Natural killer cell (primary cell): ENCODE data around the gene G6PD. TPM values are rescaled to one million over a fixed set of nuclear protein-coding genes. Genes with fewer than 3 reads are reported as not detected.

ENCODE experiments used
- ATAC-seq, 3 donors: fragments of 150-1000 bp in 2 of 3; fragments of 200-7000 bp in 1 of 3; cut with Tn5 transposase; 1 replicate in 1 of 3; 2 replicates in 2 of 3; pipeline ENCODE4 v1.10.0; 2021; ENCODE audit warnings: mild to moderate bottlenecking in 2 of 3, moderate library complexity in 2 of 3
- DNase-seq, 2 donors: peaks; one replicate each; pipeline versions ENCODE4 v3.0.0 to v3.0.0-alpha.2; 2013 to 2021; ENCODE audit warnings: mixed read lengths in 1 of 2
- H3K27ac ChIP-seq: one replicate; pipeline ENCODE4 v1.5.1; 2013; ENCODE audit warnings: mild to moderate bottlenecking, low read length
- H3K27me3 ChIP-seq: one replicate; pipeline ENCODE4 v1.6.1; 2013; ENCODE audit warnings: low read length; ENCODE audit not compliant: control insufficient read depth, insufficient read depth
- H3K36me3 ChIP-seq: one replicate; pipeline ENCODE4 v1.6.1; 2013; ENCODE audit warnings: low read length; ENCODE audit not compliant: control insufficient read depth, insufficient read depth
- H3K4me1 ChIP-seq: one replicate; pipeline ENCODE4 v1.6.1; 2013; ENCODE audit warnings: low read length; ENCODE audit not compliant: control insufficient read depth, insufficient read depth
- H3K4me3 ChIP-seq: one replicate; pipeline ENCODE4 v1.5.1; 2013; ENCODE audit warnings: low read length
- H3K9me3 ChIP-seq: one replicate; pipeline ENCODE4 v1.6.1; 2013; ENCODE audit warnings: low read length; ENCODE audit not compliant: control insufficient read depth, insufficient read depth
- H3K27ac Mint-ChIP-seq, 2 donors: one replicate each; pipeline ENCODE4 v1.8.0; 2022; ENCODE audit warnings: mild to moderate bottlenecking in 2 of 2, mixed read lengths in 2 of 2, moderate library complexity in 1 of 2
- H3K27me3 Mint-ChIP-seq, 2 donors: one replicate each; pipeline ENCODE4 v1.8.0; 2022; ENCODE audit warnings: low read depth in 2 of 2, mixed read lengths in 2 of 2
- H3K36me3 Mint-ChIP-seq: one replicate; pipeline ENCODE4 v1.8.0; 2022; ENCODE audit warnings: mixed read lengths
- H3K4me1 Mint-ChIP-seq, 2 donors: one replicate each; pipeline ENCODE4 v1.8.0; 2022; ENCODE audit warnings: mixed read lengths in 2 of 2
- H3K4me3 Mint-ChIP-seq: one replicate; pipeline ENCODE4 v1.8.0; 2022; ENCODE audit warnings: mild to moderate bottlenecking, moderate library complexity, mixed read lengths
- H3K9me3 Mint-ChIP-seq, 2 donors: one replicate each; pipeline ENCODE4 v1.8.0; 2022; ENCODE audit warnings: mixed read lengths in 2 of 2
- WGBS: methylation state at CpG from one replicate; pipeline ENCODE4 v1.1.7; 2013; ENCODE audit warnings: missing lambda C conversion rate; ENCODE audit not compliant: insufficient coverage; 5-methylcytosine and 5-hydroxymethylcytosine counted together
- intact Hi-C: fragments of 100-400 bp; cut with micrococcal nuclease; formaldehyde crosslinking; loops from one replicate; pipeline ENCODE4 v1.14.2; 2022
- total RNA-seq, 4 donors: library from RNA; stranded (reverse); fragments of 120-200 nt in 1 of 4; gene quantifications; one replicate each; pipeline versions ENCODE4 v1.2.3 to v1.2.4, GENCODE V29; 2013 to 2022
- TF ChIP-seq, protein P1 (sequence below): fragments of 200-600 bp; IDR thresholded peaks from one replicate; pipeline ENCODE4 v1.8.0; 2022; ENCODE audit warnings: antibody characterized with exemption

Gene G6PD
- total RNA-seq, 3 donors from 2014 or later (not counting 1 experiment from before 2014, with no cell fraction given): 184 to 220 (median 197) TPM

DNA sequence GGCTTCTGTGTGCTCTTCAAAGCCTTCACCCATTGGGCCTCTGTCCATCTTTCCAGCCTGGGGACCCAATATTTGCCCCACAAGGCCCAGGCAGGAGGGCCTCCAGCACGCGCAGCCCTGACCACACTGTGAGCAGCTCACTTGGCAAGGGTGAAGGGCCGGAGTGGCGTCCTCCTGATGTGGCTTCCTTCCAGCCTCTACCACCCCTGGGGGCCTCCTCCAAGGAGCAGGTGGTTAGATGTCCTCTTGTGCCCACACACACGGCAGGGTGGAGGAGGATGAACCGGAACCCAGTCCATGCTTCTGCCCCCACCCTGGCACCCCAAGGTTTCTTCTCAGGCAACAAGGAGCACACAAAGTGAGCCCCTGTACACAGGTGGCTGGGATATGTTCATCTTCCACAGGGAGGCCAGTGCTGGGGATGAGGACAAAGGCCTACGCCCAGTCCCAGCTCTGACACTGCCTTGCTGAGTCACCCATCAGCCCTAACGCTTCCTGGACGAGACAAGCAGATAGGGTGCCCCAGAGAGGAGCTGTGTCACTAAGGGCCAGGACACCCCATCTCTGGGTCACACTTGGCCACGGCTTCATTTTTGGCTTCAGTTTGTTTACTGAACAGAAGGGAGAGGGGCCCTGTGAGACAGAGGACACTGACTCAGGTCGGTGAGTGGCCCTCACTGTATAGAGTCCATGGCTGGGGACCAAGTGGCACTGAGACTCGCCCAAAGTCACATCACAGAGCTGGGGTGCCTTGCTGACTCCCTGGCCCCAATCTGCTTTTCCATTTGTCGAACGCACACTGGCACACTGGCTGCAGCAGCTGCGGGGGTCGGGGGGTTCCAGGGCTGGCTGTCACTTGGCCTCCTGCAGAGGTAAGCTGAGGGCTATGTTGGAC is 62.1 kb downstream of the G6PD start:
- intact Hi-C loops: no loop called here
- H3K4me1 ChIP-seq: peaks cover 50% of the 10 kb centered on the region
- peaks cover 17% of the 10 kb centered on the region for H3K36me3 ChIP-seq
- no peaks in the 10 kb centered on the region for H3K27me3 ChIP-seq
- DNase-seq (no peak), ATAC-seq (no peak)
- no peak overlapping the region for H3K4me3 ChIP-seq
- H3K27ac ChIP-seq: no peak overlapping the region
- Mint-ChIP-seq H3K36me3 (no peaks in the 10 kb centered on the region), H3K9me3 (no peaks in the 10 kb centered on the region), H3K4me3 (no peak overlapping the region), H3K27me3 (no peaks in the 10 kb centered on the region), H3K27ac (no peak overlapping the region), H3K4me1 (peaks cover 10 to 16% of the 10 kb centered on the region in 2 donors)
- H3K9me3 ChIP-seq: no peaks in the 10 kb centered on the region
- TF ChIP-seq, protein P1, sequence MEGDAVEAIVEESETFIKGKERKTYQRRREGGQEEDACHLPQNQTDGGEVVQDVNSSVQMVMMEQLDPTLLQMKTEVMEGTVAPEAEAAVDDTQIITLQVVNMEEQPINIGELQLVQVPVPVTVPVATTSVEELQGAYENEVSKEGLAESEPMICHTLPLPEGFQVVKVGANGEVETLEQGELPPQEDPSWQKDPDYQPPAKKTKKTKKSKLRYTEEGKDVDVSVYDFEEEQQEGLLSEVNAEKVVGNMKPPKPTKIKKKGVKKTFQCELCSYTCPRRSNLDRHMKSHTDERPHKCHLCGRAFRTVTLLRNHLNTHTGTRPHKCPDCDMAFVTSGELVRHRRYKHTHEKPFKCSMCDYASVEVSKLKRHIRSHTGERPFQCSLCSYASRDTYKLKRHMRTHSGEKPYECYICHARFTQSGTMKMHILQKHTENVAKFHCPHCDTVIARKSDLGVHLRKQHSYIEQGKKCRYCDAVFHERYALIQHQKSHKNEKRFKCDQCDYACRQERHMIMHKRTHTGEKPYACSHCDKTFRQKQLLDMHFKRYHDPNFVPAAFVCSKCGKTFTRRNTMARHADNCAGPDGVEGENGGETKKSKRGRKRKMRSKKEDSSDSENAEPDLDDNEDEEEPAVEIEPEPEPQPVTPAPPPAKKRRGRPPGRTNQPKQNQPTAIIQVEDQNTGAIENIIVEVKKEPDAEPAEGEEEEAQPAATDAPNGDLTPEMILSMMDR: no peak
- WGBS: 86% methylated on average over 16 of the region's 16 CpGs

DNA sequence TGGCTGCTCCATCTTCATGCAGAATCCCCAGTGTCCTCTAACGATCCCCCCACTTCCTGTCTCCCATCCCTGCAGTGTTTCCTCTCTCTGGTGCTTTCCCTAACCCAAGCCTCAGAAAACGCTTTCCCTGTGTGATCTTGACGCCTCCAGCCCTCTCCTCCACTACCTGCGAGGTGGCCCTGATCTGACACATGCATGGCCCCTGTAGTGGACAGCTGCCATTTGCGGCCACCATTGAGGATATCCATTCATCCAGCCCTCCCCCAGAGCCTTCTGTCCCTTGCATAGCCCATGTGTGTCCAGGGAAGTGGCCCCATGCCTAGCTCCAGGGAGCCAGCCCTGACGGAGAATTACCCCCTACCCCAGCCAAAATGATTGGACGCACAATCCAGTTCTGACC is 63.3 kb downstream of the G6PD start:
- peaks cover 7 to 21% of the 10 kb centered on the region in 2 donors for H3K4me1 Mint-ChIP-seq
- Histone ChIP-seq H3K9me3 (no peaks in the 10 kb centered on the region), H3K4me1 (peaks cover 46% of the 10 kb centered on the region), H3K36me3 (peaks cover 17% of the 10 kb centered on the region), H3K27ac (no peak overlapping the region), H3K4me3 (no peak overlapping the region), H3K27me3 (no peaks in the 10 kb centered on the region)
- peak overlapping the region; percentile 17 for H3K4me3 Mint-ChIP-seq
- no peaks in the 10 kb centered on the region for H3K9me3 Mint-ChIP-seq
- ATAC-seq (no peak), DNase-seq (no peak)
- no peaks in the 10 kb centered on the region for H3K36me3 Mint-ChIP-seq
- 75% methylated on average over 6 of the region's 7 CpGs for WGBS
- H3K27ac Mint-ChIP-seq: no peak overlapping the region
- intact Hi-C loops: no loop called here
- TF ChIP-seq, protein P1: no peak
- no peaks in the 10 kb centered on the region for H3K27me3 Mint-ChIP-seq

DNA sequence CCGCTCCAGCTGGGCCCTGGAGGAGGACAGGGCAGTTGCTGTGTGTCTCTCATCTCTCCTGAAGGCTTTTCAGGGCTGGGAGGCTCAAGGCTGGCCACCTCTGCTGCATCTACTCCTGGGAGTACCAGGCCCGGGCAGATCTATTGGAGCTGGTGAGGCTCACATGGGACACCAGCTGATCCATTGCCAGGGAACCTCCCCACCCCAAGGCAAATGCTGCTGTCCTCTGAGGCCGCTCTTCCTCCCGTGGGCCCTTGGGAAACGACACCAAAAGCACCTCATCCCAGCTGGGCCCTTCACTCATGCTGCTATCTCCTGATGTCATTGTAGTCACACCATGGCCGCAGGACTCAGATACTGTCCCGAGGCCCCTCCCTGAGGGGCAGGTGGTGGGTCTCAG is 63.9 kb downstream of the G6PD start:
- Mint-ChIP-seq H3K4me1 (peaks cover 3 to 17% of the 10 kb centered on the region in 2 donors), H3K9me3 (no peaks in the 10 kb centered on the region), H3K27ac (no peak overlapping the region), H3K36me3 (no peaks in the 10 kb centered on the region), H3K4me3 (no peak overlapping the region), H3K27me3 (no peaks in the 10 kb centered on the region)
- WGBS: 88% methylated on average over 7 of the region's 7 CpGs
- TF ChIP-seq, protein P1: no peak
- Histone ChIP-seq H3K9me3 (no peaks in the 10 kb centered on the region), H3K27ac (no peak overlapping the region), H3K4me3 (no peak overlapping the region), H3K36me3 (peaks cover 16% of the 10 kb centered on the region), H3K27me3 (no peaks in the 10 kb centered on the region), H3K4me1 (peaks cover 49% of the 10 kb centered on the region)
- intact Hi-C loops: no loop called here
- ATAC-seq (no peak), DNase-seq (no peak)
